Neuron (in vitro differentiated cells): Measurements from ENCODE around the gene CTAGE1.
"Not testable (repeated sequence)": the region's sequence is repeated elsewhere in the genome, so short reads cannot be mapped to it uniquely, and the experiment has no call there.

ENCODE experiments used
- H2AFZ ChIP-seq: one replicate; pipeline ENCODE4 v1.6.1; 2013; ENCODE audit warnings: low read depth, mild to moderate bottlenecking, inconsistent platforms, low read length, moderate library complexity
- H3K27me3 ChIP-seq: one replicate; pipeline ENCODE4 v1.6.1; 2013; ENCODE audit warnings: low read length; ENCODE audit not compliant: insufficient read depth
- H3K36me3 ChIP-seq: one replicate; pipeline ENCODE4 v1.6.1; 2013; ENCODE audit warnings: low read length; ENCODE audit not compliant: insufficient read depth
- H3K4me1 ChIP-seq: one replicate; pipeline ENCODE4 v1.6.1; 2013; ENCODE audit warnings: low read length; ENCODE audit not compliant: insufficient read depth
- H3K4me3 ChIP-seq: 2 replicates; pipeline ENCODE4 v1.5.1; 2013; ENCODE audit warnings: mild to moderate bottlenecking, low read length, moderate library complexity
- H3K9me3 ChIP-seq: one replicate; pipeline ENCODE4 v1.6.1; 2013; ENCODE audit warnings: low read length

Gene CTAGE1

GRCh38 chr18:22417496-22418188 is at the start of gene CTAGE1:
CTAGE1 (minus strand) TSS chr18:22417915; CDS start chr18:22417811, 104 bp downstream.
- Histone ChIP-seq H3K27me3 (no peaks in the 10 kb centered on the region), H3K4me1 (no peaks in the 10 kb centered on the region), H2AFZ (no peak within 1 kb of the TSS), H3K9me3 (no peaks in the 10 kb centered on the region), H3K4me3 (no peak within 1 kb of the TSS), H3K36me3 (no peaks in the 10 kb centered on the region)

- H3K4me3 ChIP-seq = no peak overlapping the region
Observed at GRCh38 chr18:22466608-22467395, 49.1 kb upstream of the CTAGE1 start.

GRCh38 chr18:22465859-22466457 is 48.2 kb upstream of the CTAGE1 start:
- no peak overlapping the region for H2AFZ ChIP-seq
- H3K9me3 ChIP-seq = no peaks in the 10 kb centered on the region
- H3K27me3 ChIP-seq = no peaks in the 10 kb centered on the region
- H3K4me1 ChIP-seq = peaks cover 12% of the 10 kb centered on the region
- no peak overlapping the region for H3K4me3 ChIP-seq
- no peaks in the 10 kb centered on the region for H3K36me3 ChIP-seq

More at GRCh38 chr18:22466608-22467395, 49.1 kb upstream of the CTAGE1 start:
- peaks cover 12% of the 10 kb centered on the region for H3K4me1 ChIP-seq
- no peaks in the 10 kb centered on the region for H3K36me3 ChIP-seq
- no peaks in the 10 kb centered on the region for H3K9me3 ChIP-seq
- no peak overlapping the region for H2AFZ ChIP-seq
- H3K27me3 ChIP-seq = no peaks in the 10 kb centered on the region

GRCh38 chr18:22463076-22463475 is 45.4 kb upstream of the CTAGE1 start:
- Histone ChIP-seq H3K4me3 (no peak overlapping the region), H3K27me3 (no peaks in the 10 kb centered on the region), H2AFZ (no peak overlapping the region), H3K36me3 (no peaks in the 10 kb centered on the region), H3K4me1 (no peaks in the 10 kb centered on the region), H3K9me3 (no peaks in the 10 kb centered on the region)

- Histone ChIP-seq H3K9me3 (no peaks in the 10 kb centered on the region), H3K36me3 (no peaks in the 10 kb centered on the region), H2AFZ (no peak overlapping the region), H3K4me1 (no peaks in the 10 kb centered on the region), H3K27me3 (no peaks in the 10 kb centered on the region), H3K4me3 (no peak overlapping the region)
Observed at GRCh38 chr18:22459491-22459890, 41.8 kb upstream of the CTAGE1 start.

GRCh38 chr18:22457524-22457923 is 39.8 kb upstream of the CTAGE1 start:
- Histone ChIP-seq H3K9me3 (no peaks in the 10 kb centered on the region), H3K4me3 (no peak overlapping the region), H3K36me3 (no peaks in the 10 kb centered on the region), H3K27me3 (no peaks in the 10 kb centered on the region), H3K4me1 (no peaks in the 10 kb centered on the region), H2AFZ (no peak overlapping the region)

GRCh38 chr18:22456547-22456946 is 38.8 kb upstream of the CTAGE1 start:
- H3K4me1 ChIP-seq = no peaks in the 10 kb centered on the region
- H3K27me3 ChIP-seq = no peaks in the 10 kb centered on the region
- no peak overlapping the region for H3K4me3 ChIP-seq
- no peaks in the 10 kb centered on the region for H3K9me3 ChIP-seq
- no peak overlapping the region for H2AFZ ChIP-seq
- H3K36me3 ChIP-seq = no peaks in the 10 kb centered on the region

GRCh38 chr18:22456116-22456480 is 38.4 kb upstream of the CTAGE1 start:
- no peak overlapping the region for H2AFZ ChIP-seq
- no peak overlapping the region for H3K4me3 ChIP-seq

GRCh38 chr18:22455425-22456115 is 37.9 kb upstream of the CTAGE1 start:
- H3K36me3 ChIP-seq = no peaks in the 10 kb centered on the region
- H3K9me3 ChIP-seq = no peaks in the 10 kb centered on the region
- H3K4me3 ChIP-seq = no peak overlapping the region
- no peaks in the 10 kb centered on the region for H3K27me3 ChIP-seq
- H2AFZ ChIP-seq = no peak overlapping the region
- no peaks in the 10 kb centered on the region for H3K4me1 ChIP-seq

More at GRCh38 chr18:22456116-22456480, 38.4 kb upstream of the CTAGE1 start:
- no peaks in the 10 kb centered on the region for H3K27me3 ChIP-seq
- no peaks in the 10 kb centered on the region for H3K36me3 ChIP-seq
- no peaks in the 10 kb centered on the region for H3K9me3 ChIP-seq
- H3K4me1 ChIP-seq = no peaks in the 10 kb centered on the region

- no peaks in the 10 kb centered on the region for H3K4me1 ChIP-seq
Observed at GRCh38 chr18:22453315-22453714, 35.6 kb upstream of the CTAGE1 start.

GRCh38 chr18:22452226-22452668 is 34.5 kb upstream of the CTAGE1 start:
- Histone ChIP-seq H3K4me1 (no peaks in the 10 kb centered on the region), H2AFZ (no peak overlapping the region), H3K27me3 (no peaks in the 10 kb centered on the region), H3K4me3 (no peak overlapping the region), H3K36me3 (no peaks in the 10 kb centered on the region), H3K9me3 (no peaks in the 10 kb centered on the region)

More at GRCh38 chr18:22453315-22453714, 35.6 kb upstream of the CTAGE1 start:
- Histone ChIP-seq H3K36me3 (no peaks in the 10 kb centered on the region), H3K9me3 (no peaks in the 10 kb centered on the region), H3K4me3 (no peak overlapping the region), H2AFZ (no peak overlapping the region), H3K27me3 (no peaks in the 10 kb centered on the region)

- H3K27me3 ChIP-seq = no peaks in the 10 kb centered on the region
- no peak overlapping the region for H3K4me3 ChIP-seq
- no peak overlapping the region for H2AFZ ChIP-seq
- no peaks in the 10 kb centered on the region for H3K36me3 ChIP-seq
- no peaks in the 10 kb centered on the region for H3K9me3 ChIP-seq
- no peaks in the 10 kb centered on the region for H3K4me1 ChIP-seq
Observed at GRCh38 chr18:22451796-22452195, 34.1 kb upstream of the CTAGE1 start.

GRCh38 chr18:22450766-22451165 is 33.1 kb upstream of the CTAGE1 start:
- H2AFZ ChIP-seq, H3K4me3 ChIP-seq, H3K36me3 ChIP-seq, H3K27me3 ChIP-seq, H3K9me3 ChIP-seq, H3K4me1 ChIP-seq: not testable (repeated sequence)
